Prostate gland (tissue), 2 donors: ENCODE results near the gene CELSR2. TPM values are rescaled to one million over a fixed set of nuclear protein-coding genes. Genes with fewer than 3 reads are reported as not detected.

Source experiments
- DNase-seq: peaks from one replicate; pipeline ENCODE4 v3.0.0-alpha.2; 2019; ENCODE audit warnings: low spot score
- H3K27ac ChIP-seq, 2 donors: fragments of 200-600 bp; sonication (generic); 2 replicates each; pipeline ENCODE4 v1.5.1; 2017 to 2019
- H3K27me3 ChIP-seq: fragments of 200-600 bp; sonication (generic); replicated peaks from 2 replicates; pipeline ENCODE4 v1.5.1; 2019; ENCODE audit not compliant: insufficient read depth
- H3K36me3 ChIP-seq, 2 donors: fragments of 200-600 bp; sonication (generic); 1 replicate in 1 of 2; 2 replicates in 1 of 2; pipeline versions ENCODE4 v1.5.1 to v1.8.1; 2017 to 2019
- H3K4me1 ChIP-seq: fragments of 200-600 bp; sonication (generic); replicated peaks from 2 replicates; pipeline ENCODE4 v1.5.1; 2019
- H3K4me3 ChIP-seq, 2 donors: fragments of 200-600 bp; sonication (generic); 2 replicates each; pipeline ENCODE4 v1.5.1; 2017 to 2019
- H3K9me3 ChIP-seq: fragments of 200-600 bp; sonication (generic); 2 replicates; pipeline ENCODE4 v1.5.1; 2017
- POLR2A ChIP-seq: fragments of 450-650 bp; IDR thresholded peaks from one replicate; pipeline ENCODE4 v1.6.1; 2016; ENCODE audit warnings: antibody characterized with exemption, mild to moderate bottlenecking
- POLR2AphosphoS5 ChIP-seq: sonication (generic); formaldehyde crosslinking; IDR thresholded peaks from one replicate; pipeline ENCODE4 v1.6.1; 2017; ENCODE audit warnings: antibody characterized with exemption
- WGBS: methylation state at CpG from one replicate; pipeline ENCODE4 v1.1.5; 2018; 5-methylcytosine and 5-hydroxymethylcytosine counted together
- intact Hi-C: fragments of 100-400 bp; cut with DNase I; formaldehyde crosslinking; loops from one replicate; pipeline ENCODE4 v1.14.2; 2022
- total RNA-seq, 2 donors: library from RNA; depleted of rRNA; stranded (reverse); fragments of >200 nt; gene quantifications; one replicate each; pipeline ENCODE4 v1.1.0, GENCODE V29; 2016
- TF ChIP-seq, protein P1 (sequence below), 4 experiments: fragments of 200-600 bp in 2 of 4; fragments of 450-650 bp in 2 of 4; sonication (generic) in 2 of 4; IDR thresholded peaks; 1 replicate in 3 of 4; 2 replicates in 1 of 4; pipeline ENCODE4 v1.5.1; 2016 to 2019; ENCODE audit warnings: antibody characterized with exemption in 4 of 4, mild to moderate bottlenecking in 2 of 4, moderate library complexity in 2 of 4

CELSR2 gene
- total RNA-seq, 2 donors from 2014 or later, result 18.8 to 118 TPM

- intact Hi-C loops, result loop anchor here (5.0 kb wide), 1 partner anchor 141 kb away; no protein-coding TSS in a partner anchor
- no peak for DNase-seq
- no peaks in the 10 kb centered on the region for H3K4me1 ChIP-seq
- no peaks in the 10 kb centered on the region for H3K9me3 ChIP-seq
- WGBS, result 87% methylated on average over 6 of the region's 6 CpGs
- no peak for TF ChIP-seq POLR2A
- TF ChIP-seq, protein P1, sequence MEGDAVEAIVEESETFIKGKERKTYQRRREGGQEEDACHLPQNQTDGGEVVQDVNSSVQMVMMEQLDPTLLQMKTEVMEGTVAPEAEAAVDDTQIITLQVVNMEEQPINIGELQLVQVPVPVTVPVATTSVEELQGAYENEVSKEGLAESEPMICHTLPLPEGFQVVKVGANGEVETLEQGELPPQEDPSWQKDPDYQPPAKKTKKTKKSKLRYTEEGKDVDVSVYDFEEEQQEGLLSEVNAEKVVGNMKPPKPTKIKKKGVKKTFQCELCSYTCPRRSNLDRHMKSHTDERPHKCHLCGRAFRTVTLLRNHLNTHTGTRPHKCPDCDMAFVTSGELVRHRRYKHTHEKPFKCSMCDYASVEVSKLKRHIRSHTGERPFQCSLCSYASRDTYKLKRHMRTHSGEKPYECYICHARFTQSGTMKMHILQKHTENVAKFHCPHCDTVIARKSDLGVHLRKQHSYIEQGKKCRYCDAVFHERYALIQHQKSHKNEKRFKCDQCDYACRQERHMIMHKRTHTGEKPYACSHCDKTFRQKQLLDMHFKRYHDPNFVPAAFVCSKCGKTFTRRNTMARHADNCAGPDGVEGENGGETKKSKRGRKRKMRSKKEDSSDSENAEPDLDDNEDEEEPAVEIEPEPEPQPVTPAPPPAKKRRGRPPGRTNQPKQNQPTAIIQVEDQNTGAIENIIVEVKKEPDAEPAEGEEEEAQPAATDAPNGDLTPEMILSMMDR (IDR thresholded peaks at IDR 0.05), result no peak
- no peak for TF ChIP-seq POLR2AphosphoS5
- H3K4me3 ChIP-seq, result no peak overlapping the region
- H3K27me3 ChIP-seq, result no peaks in the 10 kb centered on the region
- no peak overlapping the region for H3K27ac ChIP-seq
- no peaks in the 10 kb centered on the region for H3K36me3 ChIP-seq
Observed at GRCh38 chr1:109261578-109261977, 12.2 kb downstream of the CELSR2 start.

DNA sequence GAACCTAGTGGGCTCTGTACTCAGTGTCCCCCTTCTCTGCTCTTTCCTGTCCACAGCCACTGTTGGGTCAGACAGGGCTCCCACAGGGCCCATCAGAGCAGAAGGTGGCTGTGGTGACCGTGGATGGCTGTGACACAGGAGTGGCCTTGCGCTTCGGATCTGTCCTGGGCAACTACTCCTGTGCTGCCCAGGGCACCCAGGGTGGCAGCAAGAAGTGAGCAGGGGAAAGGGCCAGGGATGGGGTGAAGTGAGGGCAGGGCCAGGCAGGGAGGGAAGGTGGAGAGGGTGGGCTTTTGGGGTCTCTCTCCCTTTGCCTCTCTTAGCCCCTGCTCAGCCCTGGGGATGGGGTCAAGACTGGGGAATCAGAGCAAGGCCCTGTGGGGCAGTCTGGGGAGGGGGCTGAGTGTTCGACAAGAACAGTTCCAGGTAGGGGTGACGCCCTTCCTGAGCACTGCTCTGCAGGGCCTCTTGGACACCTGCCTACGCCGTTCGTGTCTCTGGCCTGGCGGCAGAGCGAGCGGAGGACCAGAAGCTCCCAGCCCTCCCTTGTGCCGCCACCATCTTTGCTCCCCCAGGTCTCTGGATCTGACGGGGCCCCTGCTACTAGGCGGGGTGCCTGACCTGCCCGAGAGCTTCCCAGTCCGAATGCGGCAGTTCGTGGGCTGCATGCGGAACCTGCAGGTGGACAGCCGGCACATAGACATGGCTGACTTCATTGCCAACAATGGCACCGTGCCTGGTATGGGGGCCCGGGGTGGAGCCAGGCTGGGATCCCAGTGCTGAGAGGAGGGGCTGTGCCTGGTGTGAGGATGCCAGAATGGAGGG, 13.1 kb downstream of the CELSR2 start:
- H3K27ac ChIP-seq, result peak overlapping the region; percentile 51 to 54

DNA sequence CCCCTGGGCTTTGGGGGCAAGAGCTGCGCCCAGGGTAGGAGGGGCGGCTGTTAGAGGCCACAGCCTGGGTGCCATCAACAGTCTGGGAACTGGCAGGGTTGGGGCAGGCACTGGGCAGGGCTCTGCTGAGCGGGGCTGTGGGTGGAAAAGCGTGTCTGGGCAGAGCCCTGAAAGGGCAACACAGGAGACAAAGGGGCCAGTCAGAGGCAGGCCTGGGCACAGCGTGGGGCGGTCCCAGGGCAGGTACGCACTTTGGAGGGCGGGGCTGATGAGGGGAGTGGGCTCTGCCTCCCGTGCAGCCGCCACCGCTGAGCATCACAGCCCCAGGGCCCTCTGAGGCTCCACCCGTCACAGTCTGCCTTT, 13.9 kb downstream of the CELSR2 start:
- Histone ChIP-seq H3K9me3 (no peaks in the 10 kb centered on the region), H3K27me3 (no peaks in the 10 kb centered on the region), H3K36me3 (no peaks in the 10 kb centered on the region), H3K4me3 (no peak overlapping the region), H3K27ac (peak overlapping the region; percentile 51 to 54), H3K4me1 (no peaks in the 10 kb centered on the region)
- WGBS, result 29% methylated on average over 12 of the region's 12 CpGs
- intact Hi-C loops, result loop anchor here (5.0 kb wide), 1 partner anchor 139 kb away; no protein-coding TSS in a partner anchor
- DNase-seq, result peak; percentile 87
- TF ChIP-seq, protein P1 (IDR thresholded peaks at IDR 0.05), result no peak
- TF ChIP-seq POLR2A, result peak; percentile 56

More for the DNA sequence above, 13.1 kb downstream of the CELSR2 start:
- Histone ChIP-seq H3K36me3 (no peaks in the 10 kb centered on the region), H3K4me1 (no peaks in the 10 kb centered on the region), H3K27me3 (no peaks in the 10 kb centered on the region), H3K4me3 (no peak overlapping the region), H3K9me3 (no peaks in the 10 kb centered on the region)
- 61% methylated on average over 22 of the region's 22 CpGs for WGBS
- TF ChIP-seq POLR2AphosphoS5, result no peak
- no peak for DNase-seq
- intact Hi-C loops, result loop anchor here (5.0 kb wide), 1 partner anchor 140 kb away; no protein-coding TSS in a partner anchor

DNA sequence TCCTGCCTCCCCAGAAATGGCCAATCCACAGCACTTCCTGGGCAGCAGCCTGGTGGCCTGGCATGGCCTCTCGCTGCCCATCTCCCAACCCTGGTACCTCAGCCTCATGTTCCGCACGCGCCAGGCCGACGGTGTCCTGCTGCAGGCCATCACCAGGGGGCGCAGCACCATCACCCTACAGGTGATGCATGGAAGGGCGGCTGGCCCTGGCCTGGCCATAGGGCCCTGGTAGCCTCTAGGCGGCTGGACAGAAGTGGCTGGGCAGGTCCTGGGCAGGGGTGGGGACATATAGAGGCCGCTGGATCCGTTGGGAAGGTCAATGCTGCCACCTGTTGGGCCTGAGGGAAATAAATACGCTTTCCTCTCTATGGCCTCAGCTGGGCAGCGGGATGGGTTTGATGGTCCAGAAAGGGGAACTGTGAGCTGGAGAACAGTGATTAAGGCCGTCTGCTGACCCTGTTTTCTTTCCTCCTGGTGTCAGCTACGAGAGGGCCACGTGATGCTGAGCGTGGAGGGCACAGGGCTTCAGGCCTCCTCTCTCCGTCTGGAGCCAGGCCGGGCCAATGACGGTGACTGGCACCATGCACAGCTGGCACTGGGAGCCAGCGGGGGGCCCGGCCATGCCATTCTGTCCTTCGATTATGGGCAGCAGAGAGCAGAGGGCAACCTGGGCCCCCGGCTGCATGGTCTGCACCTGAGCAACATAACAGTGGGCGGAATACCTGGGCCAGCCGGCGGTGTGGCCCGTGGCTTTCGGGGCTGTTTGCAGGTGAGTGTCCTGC, 14.4 kb downstream of the CELSR2 start:
- intact Hi-C loops, result loop anchor here (5.0 kb wide), 1 partner anchor 139 kb away; no protein-coding TSS in a partner anchor
- peak overlapping the region; percentile 51 to 54 for H3K27ac ChIP-seq
- 47% methylated on average over 25 of the region's 29 CpGs for WGBS
- DNase-seq, result peak; percentile 90
- TF ChIP-seq, protein P1 (IDR thresholded peaks at IDR 0.05), result peak; percentile 87 to 100 (median 99)
- no peak for TF ChIP-seq POLR2A
- TF ChIP-seq POLR2AphosphoS5, result peak; percentile 85
- H3K36me3 ChIP-seq, result no peaks in the 10 kb centered on the region
- H3K27me3 ChIP-seq, result no peaks in the 10 kb centered on the region
- H3K4me1 ChIP-seq, result no peaks in the 10 kb centered on the region
- H3K4me3 ChIP-seq, result no peak overlapping the region
- no peaks in the 10 kb centered on the region for H3K9me3 ChIP-seq

- TF ChIP-seq POLR2AphosphoS5, result no peak
- TF ChIP-seq POLR2A, result no peak
- TF ChIP-seq, protein P1 (IDR thresholded peaks at IDR 0.05), result no peak
- Histone ChIP-seq H3K4me3 (no peak overlapping the region), H3K9me3 (no peaks in the 10 kb centered on the region), H3K36me3 (no peaks in the 10 kb centered on the region), H3K4me1 (no peaks in the 10 kb centered on the region), H3K27ac (no peak overlapping the region), H3K27me3 (no peaks in the 10 kb centered on the region)
- intact Hi-C loops, result loop anchor here (5.0 kb wide), 1 partner anchor 138 kb away; no protein-coding TSS in a partner anchor
- DNase-seq, result no peak
- WGBS, result 76% methylated on average over 5 of the region's 9 CpGs
Observed at GRCh38 chr1:109264379-109264755, 15.0 kb downstream of the CELSR2 start.
